Peyer's patch (tissue), 4 donors: ENCODE data around the gene PNKP.

Experiments
- CTCF ChIP-seq, 6 experiments: fragments of 450-650 bp in 4 of 6; fragments of 200-600 bp in 2 of 6; sonication (generic) in 1 of 6; IDR thresholded peaks; one replicate each; pipeline ENCODE4 v1.5.1; 2017 to 2019; ENCODE audit warnings: antibody characterized with exemption in 6 of 6, mild to moderate bottlenecking in 3 of 6, moderate library complexity in 1 of 6
- POLR2A ChIP-seq, 2 donors: fragments of 450-650 bp; IDR thresholded peaks; one replicate each; pipeline ENCODE4 v1.5.1; 2017; ENCODE audit warnings: antibody characterized with exemption in 2 of 2, mild to moderate bottlenecking in 2 of 2, moderate library complexity in 2 of 2

GRCh38 chr19:49824662-49825061 lies 42.7 kb downstream of the PNKP start:
- TF ChIP-seq CTCF (IDR thresholded peaks at IDR 0.05) (no peak), POLR2A (IDR thresholded peaks at IDR 0.05) (no peak)
